Endothelial cell of umbilical vein (primary cell): Measurements from ENCODE around the gene SMCO4. TPM values are rescaled to one million over a fixed set of nuclear protein-coding genes. Genes with fewer than 3 reads are reported as not detected.

Source experiments
- BruUV-seq: library from RNA; stranded (reverse); fragments of 400-500 nt; replicated peaks from 2 replicates; lab custom pipeline; 2021; lab: Mats Ljungman, UMichigan
- CTCF ChIA-PET: fragments of 300-600, 350-600 bp; sonication (Branson Sonifier 250); formaldehyde crosslinking; loops from one replicate; lab custom pipeline; 2021; ENCODE audit warnings: antibody characterized with exemption, inconsistent platforms; lab: Charles Lee
- POLR2A ChIA-PET: fragments of 300-600, 350-600 bp; sonication (Branson Sonifier 250); formaldehyde crosslinking; loops from one replicate; lab custom pipeline; 2021; ENCODE audit warnings: antibody characterized with exemption, inconsistent platforms; lab: Charles Lee
- DNase-seq: peaks from one replicate; pipeline ENCODE4 v3.0.0-alpha.2; 2011; ENCODE audit warnings: low read depth, low spot score
- FAIRE-seq: peaks from 2 replicates; lab custom pipeline; 2011; peaks lifted over from hg19 to GRCh38; lab: Jason Lieb, UNC
- H2AFZ ChIP-seq: 2 replicates; pipeline ENCODE4 v1.6.0; 2012; ENCODE audit warnings: low read depth, low read length, control low read depth, inconsistent platforms
- H3K27ac ChIP-seq: 2 replicates; pipeline ENCODE4 v1.5.1; 2011; ENCODE audit warnings: low read depth, mild to moderate bottlenecking, control low read depth, low read length, moderate library complexity; ENCODE audit not compliant: insufficient read depth
- H3K27me3 ChIP-seq, 2 experiments: 2 replicates each; pipeline versions ENCODE4 v1.6.0 to v1.6.1; 2011; ENCODE audit warnings: low read length in 2 of 2, mixed read lengths in 1 of 2; ENCODE audit not compliant: control insufficient read depth in 2 of 2, insufficient read depth in 2 of 2
- H3K36me3 ChIP-seq, 2 experiments: 2 replicates in 1 of 2; 3 replicates in 1 of 2; pipeline ENCODE4 v1.5.1; 2011; ENCODE audit warnings: low read length in 2 of 2, mild to moderate bottlenecking in 1 of 2, moderate library complexity in 1 of 2; ENCODE audit not compliant: control insufficient read depth in 2 of 2, insufficient read depth in 2 of 2; ENCODE audit errors: extremely low read depth in 1 of 2
- H3K4me1 ChIP-seq: 3 replicates; pipeline ENCODE4 v1.5.1; 2011; ENCODE audit warnings: mild to moderate bottlenecking, low read length; ENCODE audit not compliant: control insufficient read depth, insufficient read depth; ENCODE audit errors: extremely low read depth
- H3K4me2 ChIP-seq: 2 replicates; pipeline ENCODE4 v1.6.1; 2011; ENCODE audit warnings: low read length, control low read depth, mixed read lengths; ENCODE audit not compliant: insufficient read depth
- H3K4me3 ChIP-seq, 3 experiments: fragments of 200-600 bp in 1 of 3; sonication (generic), shearing (Covaris generic) in 1 of 3; replicated peaks in 1 of 3; 2 replicates each; pipeline ENCODE4 v1.5.1; 2011 to 2016; ENCODE audit warnings: control low read depth in 3 of 3, low read length in 3 of 3, mild to moderate bottlenecking in 2 of 3, inconsistent platforms in 1 of 3, low read depth in 1 of 3, moderate library complexity in 1 of 3; ENCODE audit not compliant: insufficient read depth in 1 of 3
- H3K79me2 ChIP-seq: 2 replicates; pipeline ENCODE4 v1.6.0; 2012; ENCODE audit warnings: low read length, inconsistent platforms; ENCODE audit not compliant: control insufficient read depth, insufficient read depth
- H3K9ac ChIP-seq: replicated peaks from 2 replicates; pipeline ENCODE3; 2011; ENCODE audit warnings: low read length, control low read depth; ENCODE audit not compliant: insufficient read depth; ENCODE audit errors: extremely low read depth
- H3K9me1 ChIP-seq: replicated peaks from 3 replicates; pipeline ENCODE4 v1.6.0; 2011; ENCODE audit warnings: mild to moderate bottlenecking, low read length; ENCODE audit not compliant: control insufficient read depth, insufficient read depth; ENCODE audit errors: extremely low read depth
- H3K9me3 ChIP-seq: replicated peaks from 2 replicates; pipeline ENCODE4 v1.5.1; 2012; ENCODE audit warnings: low read length, inconsistent platforms; ENCODE audit not compliant: control insufficient read depth, insufficient read depth
- H4K20me1 ChIP-seq: replicated peaks from 2 replicates; pipeline ENCODE3; 2011; ENCODE audit warnings: mild to moderate bottlenecking, low read length; ENCODE audit not compliant: control insufficient read depth, insufficient read depth; ENCODE audit errors: extremely low read depth
- CTCF ChIP-seq, 2 donors: IDR thresholded peaks; 1 replicate in 1 of 2; 2 replicates in 1 of 2; pipeline ENCODE4 v1.5.1; 2011; ENCODE audit warnings: low read length in 2 of 2, mild to moderate bottlenecking in 2 of 2, moderate library complexity in 2 of 2, control low read depth in 1 of 2, inconsistent platforms in 1 of 2, low read depth in 1 of 2; ENCODE audit not compliant: insufficient read depth in 1 of 2; ENCODE audit errors: extremely low read depth in 1 of 2
- FOS ChIP-seq: IDR thresholded peaks from 2 replicates; pipeline ENCODE4 v1.6.1; 2011; ENCODE audit warnings: mild to moderate bottlenecking, low read length, moderate library complexity, borderline replicate concordance; ENCODE audit not compliant: insufficient read depth
- JUN ChIP-seq: IDR thresholded peaks from 2 replicates; pipeline ENCODE4 v1.6.1; 2011; ENCODE audit warnings: borderline replicate concordance, low read depth; ENCODE audit not compliant: insufficient read length, insufficient read depth
- MAX ChIP-seq: IDR thresholded peaks from 2 replicates; pipeline ENCODE4 v1.6.1; 2011; ENCODE audit not compliant: insufficient read depth, insufficient read length
- POLR2A ChIP-seq: IDR thresholded peaks from 2 replicates; pipeline ENCODE4 v1.6.1; 2012; ENCODE audit warnings: low read depth, mild to moderate bottlenecking, control low read depth, low read length
- POLR2AphosphoS5 ChIP-seq: IDR thresholded peaks from 2 replicates; pipeline ENCODE4 v1.6.1; 2012; ENCODE audit warnings: low read depth, mild to moderate bottlenecking, control low read depth, low read length, moderate library complexity; ENCODE audit not compliant: insufficient read depth
- dilution Hi-C: fragments of 300-500 bp; cut with MboI; formaldehyde crosslinking; loops from one replicate; pipeline ENCODE4 v1.15.0; 2019; ENCODE audit warnings: low sequenced_read_pairs; ENCODE audit not compliant: extremely low pct_ligation_motif_present
- intact Hi-C: fragments of 100-400 bp; cut with micrococcal nuclease; formaldehyde crosslinking; loops from one replicate; pipeline ENCODE4 v1.10.0; 2022
- polyA plus RNA-seq, 4 experiments: library from polyadenylated mRNA; depleted of rRNA in 3 of 4; stranded (reverse) in 3 of 4; unstranded in 1 of 4; fragments of >200 nt; gene quantifications; 2 replicates each; pipeline versions ENCODE4 v1.2.1 to v1.2.3, GENCODE V29; 2011 to 2012; ENCODE audit warnings: missing spikeins in 1 of 4
- total RNA-seq: library from RNA; stranded (reverse); gene quantifications from 2 replicates; pipeline ENCODE4 v1.2.3, GENCODE V29; 2021

The SMCO4 gene
- total and polyA plus RNA-seq, 2 donors (not counting 3 experiments of a cell fraction or from before 2014, with no cell fraction given) = 14.0 to 21.3 TPM

GRCh38 chr11:93458286-93458685, 84.9 kb downstream of the SMCO4 start:
- no peak for TF ChIP-seq FOS
- no peak for TF ChIP-seq JUN
- TF ChIP-seq CTCF (IDR thresholded peaks at IDR 0.05; ENCODE audit: extremely low read depth in 1 of 2, insufficient read depth in 1 of 2, low read depth in 1 of 2, low read length in 2 of 2) = no peak
- TF ChIP-seq POLR2A = no peak
- TF ChIP-seq MAX = no peak
- no peak for TF ChIP-seq POLR2AphosphoS5
- H3K9me3 ChIP-seq = no peaks in the 10 kb centered on the region
- H3K4me1 ChIP-seq = no peaks in the 10 kb centered on the region
- H3K4me2 ChIP-seq = no peak overlapping the region
- H3K9ac ChIP-seq = no peak overlapping the region
- no peaks in the 10 kb centered on the region for H3K27me3 ChIP-seq
- intact Hi-C loops = no loop called here
- POLR2A ChIA-PET = no interaction called here
- H3K4me3 ChIP-seq = no peak overlapping the region
- BruUV-seq = no TSS peak
- no peak overlapping the region for H3K27ac ChIP-seq
- no peaks in the 10 kb centered on the region for H4K20me1 ChIP-seq
- CTCF ChIA-PET = no interaction called here
- no peaks in the 10 kb centered on the region for H3K79me2 ChIP-seq
- DNase-seq (no peak), FAIRE-seq (no peak)
- H3K9me1 ChIP-seq = no peaks in the 10 kb centered on the region
- dilution Hi-C loops = no loop called here
- no peak overlapping the region for H2AFZ ChIP-seq
- no peaks in the 10 kb centered on the region for H3K36me3 ChIP-seq
